IPS-18c (cell line): ENCODE data around the gene MGARP.
"Not testable (repeated sequence)": the region's sequence is repeated elsewhere in the genome, so short reads cannot be mapped to it uniquely, and the experiment has no call there.

Experiments used
- H3K4me3 ChIP-seq: 2 replicates; pipeline ENCODE4 v1.7.0; 2013; ENCODE audit warnings: low read depth, mild to moderate bottlenecking, low read length, moderate library complexity; ENCODE audit not compliant: insufficient read depth
- H3K9me3 ChIP-seq: one replicate; pipeline ENCODE4 v1.6.1; 2013; ENCODE audit warnings: mild to moderate bottlenecking, low read length, moderate library complexity; ENCODE audit not compliant: control insufficient read depth, insufficient read depth

MGARP gene

DNA sequence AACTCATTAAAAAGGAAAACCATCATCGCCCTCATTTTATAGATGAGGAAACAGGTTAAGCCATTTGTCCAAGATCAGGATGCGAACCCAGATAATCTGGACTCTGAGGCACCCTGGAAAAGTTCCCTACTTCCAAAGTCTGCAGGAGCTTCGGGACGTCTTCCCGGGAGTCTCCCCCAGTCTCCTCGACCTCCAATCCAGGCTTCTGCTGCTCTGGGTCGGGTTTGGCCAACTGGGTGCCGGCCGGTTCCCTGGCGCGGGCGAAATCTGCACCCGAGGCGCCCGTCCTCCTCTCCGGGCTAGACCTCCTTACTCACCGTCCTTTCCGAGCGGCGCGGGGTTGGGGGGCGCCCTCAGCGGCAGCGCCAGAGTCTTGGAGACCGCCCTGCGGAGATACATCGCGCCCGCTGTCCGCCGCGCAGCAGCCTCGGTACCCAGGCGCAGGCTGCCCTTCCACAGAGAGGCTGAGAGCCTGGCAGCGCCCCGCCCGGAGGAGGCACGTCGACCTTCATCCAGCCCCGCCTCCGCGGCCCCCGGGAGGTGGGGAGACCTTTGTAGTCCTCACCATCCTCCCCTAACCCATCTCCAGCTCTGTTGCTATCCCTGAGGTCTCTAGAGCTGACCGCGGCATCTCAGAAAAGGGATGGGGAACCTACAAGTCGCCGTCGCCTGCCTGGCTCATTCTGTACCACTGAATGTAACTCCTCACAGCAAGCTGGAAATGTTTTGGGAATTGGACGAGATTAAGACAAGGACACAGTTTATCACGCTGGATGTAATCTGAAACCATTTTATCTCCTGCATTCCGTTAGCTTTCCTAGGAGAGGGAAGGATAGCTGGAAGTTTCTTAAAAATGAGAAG is at the start of gene MGARP:
TSS of gene MGARP (minus strand) at position 466 of the 861 bp plus-strand sequence. CDS start at position 399, 67 bp downstream.
- Histone ChIP-seq H3K4me3 (peak within 1 kb of the TSS; percentile 59; the same call in 1 of the 2 replicates), H3K9me3 (no peaks in the 10 kb centered on the region)

DNA sequence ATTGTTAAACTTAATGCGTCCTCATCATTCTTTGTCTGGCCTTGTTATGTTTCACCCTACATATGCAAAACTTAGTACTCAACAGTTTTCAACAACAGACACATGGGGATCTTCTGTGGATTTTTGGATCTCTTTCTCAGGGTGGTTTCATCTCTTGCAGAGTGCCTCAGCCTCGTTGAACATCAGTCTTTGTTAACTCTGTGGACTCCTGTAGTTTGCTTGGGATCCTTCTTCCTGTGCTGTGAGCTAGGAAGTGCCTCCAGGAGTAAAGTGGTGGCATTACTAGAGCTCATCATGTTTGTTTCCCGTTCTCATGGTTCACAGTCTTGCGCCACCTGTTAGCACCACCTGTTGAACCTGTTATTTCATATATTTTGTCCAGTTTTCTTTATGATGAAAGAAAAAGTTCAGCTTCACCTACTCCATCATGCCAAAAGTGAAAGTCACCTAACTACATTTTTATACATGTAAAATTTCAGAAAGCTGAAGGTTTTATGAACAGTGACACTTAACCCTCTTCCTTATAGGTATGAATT is 49.7 kb upstream of the MGARP start:
- H3K9me3 ChIP-seq: no peaks in the 10 kb centered on the region
- no peak overlapping the region for H3K4me3 ChIP-seq

DNA sequence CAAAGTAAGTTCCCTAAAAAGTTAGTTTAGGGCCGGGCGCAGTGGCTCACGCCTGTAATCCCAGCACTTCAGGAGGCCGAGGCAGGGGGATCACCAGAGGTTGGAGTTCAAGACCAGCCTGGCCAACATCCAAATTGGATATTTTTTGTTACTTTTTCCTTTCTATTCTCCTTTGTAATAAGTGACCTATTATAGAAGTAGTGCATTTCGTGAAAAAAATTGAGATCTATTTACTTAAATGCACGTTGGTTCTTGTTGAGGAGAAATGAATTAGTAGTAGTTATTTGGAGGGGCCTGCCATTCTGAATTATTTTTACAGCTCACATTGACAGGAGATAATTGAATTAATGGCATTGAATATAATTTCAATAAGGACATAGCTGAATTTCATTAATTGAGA is 44.6 kb upstream of the MGARP start:
- Histone ChIP-seq H3K9me3 (no peaks in the 10 kb centered on the region), H3K4me3 (no peak overlapping the region)

GRCh38 chr4:139322541-139322940 is 42.5 kb upstream of the MGARP start:
- not testable (repeated sequence) for H3K9me3 ChIP-seq, H3K4me3 ChIP-seq

DNA sequence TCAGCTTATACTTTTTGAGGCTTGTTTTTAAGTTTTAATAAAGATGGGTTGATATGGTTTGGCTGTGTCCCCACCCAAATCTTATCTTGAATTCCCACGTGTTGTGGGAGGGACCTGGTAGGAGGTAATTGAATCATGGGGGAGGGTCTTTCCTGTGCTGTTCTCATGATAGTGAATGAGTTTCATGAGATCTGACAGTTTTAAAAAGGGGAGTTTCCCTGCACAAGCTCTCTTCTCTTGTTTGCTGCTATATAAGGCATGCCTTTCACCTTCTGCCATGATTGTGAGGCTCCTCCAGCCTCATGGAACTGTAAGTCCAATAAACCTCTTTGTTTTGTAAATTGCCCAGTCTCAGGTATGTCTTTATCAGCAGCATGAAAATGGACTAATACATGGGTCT is 42.0 kb upstream of the MGARP start:
- not testable (repeated sequence) for H3K9me3 ChIP-seq, H3K4me3 ChIP-seq

- Histone ChIP-seq H3K4me3 (no peak overlapping the region), H3K9me3 (no peaks in the 10 kb centered on the region)
Measured at GRCh38 chr4:139319571-139319970, 39.5 kb upstream of the MGARP start.

DNA sequence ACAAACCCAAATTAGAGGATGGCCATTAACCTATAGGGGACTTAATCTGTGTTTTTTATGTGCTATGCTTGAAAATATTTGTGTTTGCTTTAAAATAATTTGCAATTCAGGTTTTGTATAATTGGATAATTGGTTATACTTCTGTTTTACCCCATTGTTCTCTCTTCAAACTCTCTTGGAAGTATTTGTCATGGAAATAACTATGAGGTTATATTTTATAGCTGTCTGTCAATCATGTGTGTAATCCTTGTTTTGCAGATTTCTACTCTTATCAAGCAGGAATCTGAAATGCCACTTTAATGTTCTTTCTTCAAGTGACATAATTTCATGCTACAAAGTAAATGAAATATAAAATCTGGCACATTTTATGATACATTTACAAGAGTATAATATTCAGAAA is 37.6 kb upstream of the MGARP start:
- Histone ChIP-seq H3K4me3 (no peak overlapping the region), H3K9me3 (no peaks in the 10 kb centered on the region)

DNA sequence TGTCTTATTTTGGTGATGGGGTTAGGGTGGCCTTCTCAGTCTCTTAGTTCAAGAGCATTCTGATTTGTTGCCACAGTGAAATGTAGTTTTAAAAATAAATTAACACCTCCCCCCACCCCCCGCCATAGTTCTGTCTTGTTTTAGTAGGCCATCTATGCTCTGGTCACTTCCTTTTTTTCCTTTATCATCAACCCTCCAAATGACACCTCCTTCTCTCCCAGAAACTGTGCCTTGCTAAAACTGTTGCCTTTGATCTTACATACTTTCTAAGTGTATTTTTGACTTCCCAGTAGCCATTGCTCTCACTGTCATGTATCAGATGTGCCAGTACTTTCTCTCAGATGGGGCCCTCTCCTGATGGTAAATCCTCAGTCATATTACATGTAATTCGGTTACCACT is 36.7 kb upstream of the MGARP start:
- Histone ChIP-seq H3K4me3 (no peak overlapping the region), H3K9me3 (no peaks in the 10 kb centered on the region)

- H3K4me3 ChIP-seq: no peak overlapping the region
- H3K9me3 ChIP-seq: no peaks in the 10 kb centered on the region
Measured at GRCh38 chr4:139315221-139315675, 35.2 kb upstream of the MGARP start.

DNA sequence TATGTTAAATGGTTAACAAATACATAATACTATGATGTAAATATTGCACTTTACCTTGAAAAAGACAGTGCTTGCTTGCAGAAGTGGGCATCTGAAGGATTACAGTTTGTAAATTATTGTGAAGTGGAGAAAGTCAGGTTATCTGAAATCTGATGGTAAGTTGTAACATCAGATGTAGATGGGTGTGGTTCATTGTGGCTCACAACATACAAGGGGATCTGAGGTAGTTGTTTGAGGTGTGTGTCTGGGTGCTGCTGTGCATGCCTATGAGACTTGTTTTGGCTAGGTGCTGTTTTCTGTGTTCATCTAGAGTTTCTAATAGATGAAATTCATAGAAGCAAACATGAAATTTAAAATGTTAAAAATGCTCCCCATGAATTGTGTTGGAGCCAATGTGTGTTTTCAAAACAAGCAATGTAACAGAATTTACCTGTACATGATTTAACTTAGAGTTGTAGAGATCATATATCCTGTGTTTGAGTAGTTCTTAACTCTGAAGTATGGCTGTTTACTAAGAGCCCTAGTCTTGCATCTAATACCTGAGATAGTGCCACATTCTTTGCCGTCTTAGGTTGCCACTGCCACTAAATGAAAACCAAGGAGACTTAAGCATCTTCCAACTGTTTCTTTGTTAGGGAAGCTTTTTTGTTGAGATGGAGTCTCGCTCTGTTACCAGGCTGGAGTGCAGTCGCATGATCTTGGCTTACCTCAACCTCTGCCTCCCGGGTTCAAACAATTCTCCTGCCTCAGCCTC is 34.2 kb upstream of the MGARP start:
- H3K4me3 ChIP-seq: no peak overlapping the region

GRCh38 chr4:139313414-139313813 is 33.4 kb upstream of the MGARP start:
- H3K4me3 ChIP-seq, H3K9me3 ChIP-seq: not testable (repeated sequence)

More for the DNA sequence above, 34.2 kb upstream of the MGARP start:
- H3K9me3 ChIP-seq: no peaks in the 10 kb centered on the region

GRCh38 chr4:139312552-139313332 is 32.7 kb upstream of the MGARP start:
- no peak overlapping the region for H3K4me3 ChIP-seq
- H3K9me3 ChIP-seq: no peaks in the 10 kb centered on the region

DNA sequence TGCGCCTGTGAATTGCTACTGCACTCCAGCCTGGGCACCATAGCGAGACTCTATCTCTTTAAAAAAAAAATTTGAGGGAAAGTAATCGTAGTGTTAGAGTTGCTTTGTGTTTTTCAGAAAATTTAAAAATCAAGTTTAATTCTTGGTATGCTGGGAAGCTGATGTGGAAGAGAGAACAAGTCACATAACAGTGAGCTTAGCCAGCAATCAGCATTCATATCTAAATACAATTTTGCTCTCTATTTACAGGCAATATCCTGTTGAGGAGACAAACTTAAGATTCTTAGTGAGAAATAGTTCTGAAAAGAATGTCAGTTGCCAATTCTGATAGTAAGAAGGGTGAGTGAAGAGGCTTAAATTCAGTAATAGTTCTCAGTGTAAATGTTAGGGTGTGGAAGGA is 31.9 kb upstream of the MGARP start:
- no peak overlapping the region for H3K4me3 ChIP-seq

GRCh38 chr4:139304920-139305319 is 24.9 kb upstream of the MGARP start:
- Histone ChIP-seq H3K9me3 (no peaks in the 10 kb centered on the region), H3K4me3 (no peak overlapping the region)

More for the DNA sequence above, 31.9 kb upstream of the MGARP start:
- no peaks in the 10 kb centered on the region for H3K9me3 ChIP-seq

DNA sequence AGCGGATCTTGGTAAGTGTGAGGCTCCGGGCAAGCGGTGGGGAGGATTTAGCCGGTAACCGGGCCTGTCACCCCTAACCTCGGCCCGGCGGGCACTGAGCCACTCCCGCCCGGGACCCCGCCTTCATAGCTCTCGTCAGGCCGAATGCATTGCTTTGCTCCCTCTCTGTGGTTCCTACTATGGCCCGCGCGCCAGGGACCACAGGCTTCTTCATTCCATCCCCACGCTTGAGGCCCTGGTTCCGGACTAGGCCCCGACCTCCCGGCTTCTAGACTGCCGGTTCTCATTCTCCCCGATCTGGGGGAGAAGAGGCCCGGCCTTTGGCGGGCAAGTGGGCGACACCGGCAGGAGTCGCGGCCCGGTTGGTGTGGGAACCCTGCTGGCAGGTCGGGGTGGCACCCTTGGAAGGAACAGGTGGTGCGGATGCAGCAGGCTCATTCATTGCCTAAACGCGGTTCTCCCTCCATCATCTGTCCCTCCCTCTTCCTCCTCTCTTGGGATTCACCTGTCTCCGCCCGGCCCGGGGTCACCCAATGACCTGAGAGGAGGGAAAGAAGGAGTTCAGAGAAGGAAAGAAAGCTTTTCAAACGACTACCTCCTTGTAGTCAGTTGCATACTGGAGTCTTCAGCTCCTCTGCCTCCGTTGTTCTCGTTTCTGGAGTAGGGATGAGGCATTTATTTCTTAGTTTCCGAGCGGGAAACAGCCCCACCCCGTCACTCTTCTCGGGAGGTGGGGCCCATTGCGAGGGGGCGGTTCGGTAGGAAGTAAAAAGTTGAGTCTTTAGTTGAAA is 22.0 kb upstream of the MGARP start, which contains the start of gene NDUFC1:
TSS of gene NDUFC1 (minus strand) at position 657 of the 791 bp plus-strand sequence. CDS start 6,679 bp downstream, outside the sequence.
- H3K4me3 ChIP-seq: peak within 1 kb of the TSS; percentile 96

DNA sequence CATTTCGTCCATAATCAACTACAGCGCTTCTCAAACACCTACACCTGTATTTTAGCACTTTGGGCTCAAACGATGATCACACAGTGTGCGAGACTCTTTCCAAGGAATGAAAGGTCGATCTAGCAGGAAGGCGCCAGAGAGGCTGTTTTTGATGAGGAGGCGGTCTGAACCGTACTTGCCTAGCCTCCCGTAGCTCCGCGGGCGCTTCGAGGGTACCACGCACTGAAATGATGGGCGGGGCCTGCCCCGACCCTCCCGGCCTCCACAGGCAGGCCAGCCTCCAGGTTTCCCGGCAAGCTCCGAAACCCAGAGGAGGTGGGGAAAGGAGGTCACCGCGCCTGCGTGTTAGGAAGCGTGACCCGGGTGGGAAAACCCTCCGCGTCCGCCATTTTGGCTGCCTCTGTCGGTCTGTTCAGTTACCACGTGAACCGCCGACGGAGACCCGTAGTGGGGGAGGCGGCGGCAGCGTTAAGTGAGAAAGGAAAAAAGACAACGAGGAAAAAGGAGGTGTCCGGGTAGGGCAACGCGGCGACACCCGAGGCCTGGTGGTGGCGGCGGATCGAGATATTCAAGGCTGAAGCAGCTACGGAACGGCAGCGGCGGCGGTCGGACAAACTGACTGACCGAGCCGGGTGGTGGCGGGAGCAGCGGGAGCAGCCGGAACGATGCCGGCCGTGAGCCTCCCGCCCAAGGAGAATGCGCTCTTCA is 21.2 kb upstream of the MGARP start, which contains the start of gene NAA15:
TSS of gene NAA15 (plus strand) at position 393 of the 708 bp plus-strand sequence. CDS start at position 666, 273 bp downstream.
- Histone ChIP-seq H3K9me3 (no peaks in the 10 kb centered on the region), H3K4me3 (peak within 1 kb of the TSS; percentile 96)

More for the DNA sequence above, 22.0 kb upstream of the MGARP start, which contains the start of gene NDUFC1:
- H3K9me3 ChIP-seq: no peaks in the 10 kb centered on the region
